Activated T-cell treated with anti-CD3 and anti-CD28 coated beads, Interleukin-2, amount 50 U/mL, for 48 hours (primary cell): ENCODE data around the gene PRIMPOL.

Experiments
- DNase-seq, 2 experiments: peaks; one replicate each; pipeline ENCODE4 v3.0.0-alpha.2; 2020

Gene PRIMPOL

GRCh38 chr4:184668511-184669114 lies 19.1 kb downstream of the PRIMPOL start:
- no peak for DNase-seq

GRCh38 chr4:184669251-184669650 lies 19.7 kb downstream of the PRIMPOL start:
- no peak for DNase-seq

GRCh38 chr4:184671101-184671500 lies 21.6 kb downstream of the PRIMPOL start:
- no peak for DNase-seq

- no peak for DNase-seq
Measured at GRCh38 chr4:184672741-184673140, 23.2 kb downstream of the PRIMPOL start.

- DNase-seq = no peak
Measured at GRCh38 chr4:184674011-184674410, 24.5 kb downstream of the PRIMPOL start.

GRCh38 chr4:184675018-184675417 lies 25.5 kb downstream of the PRIMPOL start:
- DNase-seq = no peak

- no peak for DNase-seq
Measured at GRCh38 chr4:184675821-184676492, 26.4 kb downstream of the PRIMPOL start.

- no peak for DNase-seq
Measured at GRCh38 chr4:184680698-184681097, 31.2 kb downstream of the PRIMPOL start.

GRCh38 chr4:184681916-184682315 lies 32.4 kb downstream of the PRIMPOL start:
- no peak for DNase-seq

- DNase-seq = no peak
Measured at GRCh38 chr4:184684491-184685189, 35.1 kb downstream of the PRIMPOL start.

GRCh38 chr4:184688005-184688404 lies 38.5 kb downstream of the PRIMPOL start:
- no peak for DNase-seq

- DNase-seq = peak; percentile 43 to 54
Measured at GRCh38 chr4:184688447-184688846, 38.9 kb downstream of the PRIMPOL start.

GRCh38 chr4:184689681-184690080 lies 40.1 kb downstream of the PRIMPOL start:
- no peak for DNase-seq

GRCh38 chr4:184693056-184693455 lies 43.5 kb downstream of the PRIMPOL start:
- no peak for DNase-seq

- DNase-seq = no peak
Measured at GRCh38 chr4:184694412-184694956, 44.9 kb downstream of the PRIMPOL start.

- DNase-seq = no peak
Measured at GRCh38 chr4:184695178-184695896, 45.8 kb downstream of the PRIMPOL start.

GRCh38 chr4:184697956-184698355 lies 48.4 kb downstream of the PRIMPOL start:
- DNase-seq = no peak

- DNase-seq = no peak
Measured at GRCh38 chr4:184699941-184700340, 50.4 kb downstream of the PRIMPOL start.

- DNase-seq = no peak
Measured at GRCh38 chr4:184702114-184702513, 52.6 kb downstream of the PRIMPOL start.

- no peak for DNase-seq
Measured at GRCh38 chr4:184705692-184706091, 56.2 kb downstream of the PRIMPOL start.

GRCh38 chr4:184706453-184706852 lies 56.9 kb downstream of the PRIMPOL start:
- DNase-seq = no peak

GRCh38 chr4:184712322-184712721 lies 62.8 kb downstream of the PRIMPOL start:
- DNase-seq = no peak

- no peak for DNase-seq
Measured at GRCh38 chr4:184713887-184714286, 64.3 kb downstream of the PRIMPOL start.
